ENCODE data around the gene IQCH.

DNA sequence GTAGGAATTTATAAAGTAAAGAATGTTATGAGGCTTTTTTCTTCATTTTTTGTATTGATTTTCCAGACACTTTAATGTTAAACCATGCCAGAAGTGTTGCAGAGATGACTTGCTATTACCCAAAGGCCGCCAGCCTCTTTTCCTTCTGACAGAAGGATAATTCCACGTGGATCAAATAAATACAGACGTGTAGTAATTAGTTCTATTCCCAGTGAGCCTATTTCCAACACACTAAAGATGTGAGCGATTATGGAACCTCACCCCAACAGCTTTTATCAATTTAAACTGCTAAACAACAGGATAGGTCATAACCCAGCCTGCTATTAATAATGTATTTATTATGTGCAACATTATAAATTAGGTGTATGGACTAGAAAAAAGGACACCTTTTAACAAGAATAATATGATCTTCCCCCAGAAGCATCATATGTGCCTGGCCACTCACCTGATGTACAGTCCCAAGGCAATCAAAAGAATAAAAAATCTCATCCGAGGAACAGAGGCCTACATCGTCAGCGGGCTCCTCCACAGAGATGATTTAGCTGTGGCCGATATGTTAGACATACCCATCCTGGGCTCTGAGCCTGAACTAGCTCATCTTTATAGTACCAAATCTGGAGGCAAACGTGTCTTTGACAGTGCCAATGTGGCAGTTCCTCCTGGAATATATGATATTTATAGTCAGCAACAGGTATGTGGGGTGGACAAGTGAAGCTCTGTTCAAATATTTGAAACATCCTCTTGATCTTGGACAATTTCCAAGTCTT is 140.5 kb downstream of the IQCH start:
- TF ChIP-seq CTCF (IDR thresholded peaks at IDR 0.05), result no peak
- TF ChIP-seq POLR2A (IDR thresholded peaks at IDR 0.05), result no peak

All from vagina (tissue), 2 donors.